Lower lobe of right lung (tissue), 2 donors: ENCODE measurements around the gene SMYD1. TPM values are rescaled to one million over a fixed set of nuclear protein-coding genes. Genes with fewer than 3 reads are reported as not detected.

ENCODE experiments used
- ATAC-seq, 2 donors: fragments of 200-7000 bp; cut with Tn5 transposase; one replicate each; pipeline ENCODE4 v1.9.1; 2020 to 2022; ENCODE audit warnings: mild to moderate bottlenecking in 2 of 2, moderate library complexity in 2 of 2
- DNase-seq: peaks from one replicate; pipeline ENCODE4 v3.0.0-alpha.2; 2020
- H3K27ac ChIP-seq: fragments of 200-600 bp; one replicate; pipeline ENCODE4 v1.8.0; 2022
- H3K27me3 ChIP-seq: fragments of 200-600 bp; one replicate; pipeline ENCODE4 v1.8.0; 2022; ENCODE audit warnings: low read depth
- H3K36me3 ChIP-seq: fragments of 200-600 bp; one replicate; pipeline ENCODE4 v1.8.0; 2022; ENCODE audit warnings: mild to moderate bottlenecking
- H3K4me1 ChIP-seq: fragments of 200-600 bp; one replicate; pipeline ENCODE4 v1.8.0; 2022
- H3K4me3 ChIP-seq: fragments of 200-600 bp; one replicate; pipeline ENCODE4 v1.8.0; 2022; ENCODE audit warnings: mild to moderate bottlenecking
- H3K9me3 ChIP-seq: fragments of 200-600 bp; one replicate; pipeline ENCODE4 v1.8.0; 2022
- intact Hi-C: fragments of 100-400 bp; cut with DNase I; formaldehyde crosslinking; loops from one replicate; pipeline ENCODE4 v1.11.0; 2022
- total RNA-seq: library from RNA; stranded (reverse); fragmentation: NEBNext Ultra II Directional; extraction: Animal tissue kit (Norgen Biotek cat#: 25700); gene quantifications from one replicate; pipeline ENCODE4 v1.2.1, GENCODE V29; 2021
- TF ChIP-seq, protein P1 (sequence below): fragments of 200-600 bp; IDR thresholded peaks from one replicate; pipeline ENCODE4 v1.8.0; 2022; ENCODE audit warnings: antibody characterized with exemption, mild to moderate bottlenecking
- donor health status: DM: no; HTN: yes; CAD: no; lungs with severe emphysema.

Gene SMYD1
- total RNA-seq, 1 donor from 2014 or later: not detected

GRCh38 chr2:88126772-88127637 lies 59.4 kb downstream of the SMYD1 start:
- H3K9me3 ChIP-seq: no peaks in the 10 kb centered on the region
- ATAC-seq (no peak), DNase-seq (no peak)
- no peak overlapping the region for H3K27ac ChIP-seq
- H3K4me3 ChIP-seq: no peak overlapping the region
- no peaks in the 10 kb centered on the region for H3K36me3 ChIP-seq
- TF ChIP-seq, protein P1, sequence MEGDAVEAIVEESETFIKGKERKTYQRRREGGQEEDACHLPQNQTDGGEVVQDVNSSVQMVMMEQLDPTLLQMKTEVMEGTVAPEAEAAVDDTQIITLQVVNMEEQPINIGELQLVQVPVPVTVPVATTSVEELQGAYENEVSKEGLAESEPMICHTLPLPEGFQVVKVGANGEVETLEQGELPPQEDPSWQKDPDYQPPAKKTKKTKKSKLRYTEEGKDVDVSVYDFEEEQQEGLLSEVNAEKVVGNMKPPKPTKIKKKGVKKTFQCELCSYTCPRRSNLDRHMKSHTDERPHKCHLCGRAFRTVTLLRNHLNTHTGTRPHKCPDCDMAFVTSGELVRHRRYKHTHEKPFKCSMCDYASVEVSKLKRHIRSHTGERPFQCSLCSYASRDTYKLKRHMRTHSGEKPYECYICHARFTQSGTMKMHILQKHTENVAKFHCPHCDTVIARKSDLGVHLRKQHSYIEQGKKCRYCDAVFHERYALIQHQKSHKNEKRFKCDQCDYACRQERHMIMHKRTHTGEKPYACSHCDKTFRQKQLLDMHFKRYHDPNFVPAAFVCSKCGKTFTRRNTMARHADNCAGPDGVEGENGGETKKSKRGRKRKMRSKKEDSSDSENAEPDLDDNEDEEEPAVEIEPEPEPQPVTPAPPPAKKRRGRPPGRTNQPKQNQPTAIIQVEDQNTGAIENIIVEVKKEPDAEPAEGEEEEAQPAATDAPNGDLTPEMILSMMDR: no peak
- no peaks in the 10 kb centered on the region for H3K4me1 ChIP-seq
- intact Hi-C loops: no loop called here
- H3K27me3 ChIP-seq: peaks cover 13% of the 10 kb centered on the region

DNA sequence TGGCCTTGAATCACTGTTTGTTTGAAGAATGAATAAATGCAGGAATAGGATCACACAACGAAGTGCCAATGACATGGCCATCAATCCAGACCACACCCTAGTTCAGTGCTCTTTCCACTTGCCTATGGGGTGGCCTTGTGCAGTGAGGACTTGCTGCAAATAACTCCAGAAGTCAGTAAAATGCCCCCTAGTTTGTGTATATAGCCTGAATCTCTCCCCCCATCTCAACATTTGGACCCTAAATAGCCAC lies 59.9 kb downstream of the SMYD1 start:
- Histone ChIP-seq H3K27me3 (peaks cover 13% of the 10 kb centered on the region), H3K9me3 (no peaks in the 10 kb centered on the region), H3K36me3 (no peaks in the 10 kb centered on the region), H3K4me3 (no peak overlapping the region), H3K4me1 (no peaks in the 10 kb centered on the region), H3K27ac (no peak overlapping the region)
- intact Hi-C loops: no loop called here
- no peak for DNase-seq
- TF ChIP-seq, protein P1: no peak
- no peak for ATAC-seq

GRCh38 chr2:88127888-88128653 lies 60.4 kb downstream of the SMYD1 start, which contains the start of gene FABP1:
Gene FABP1, minus strand, starts transcription at chr2:88128062. Its CDS starts 45 bp downstream, at chr2:88128017.
- DNase-seq: no peak
- Histone ChIP-seq H3K9me3 (no peaks in the 10 kb centered on the region), H3K27ac (no peak within 1 kb of the TSS), H3K27me3 (peaks cover 13% of the 10 kb centered on the region), H3K4me3 (no peak within 1 kb of the TSS), H3K36me3 (no peaks in the 10 kb centered on the region), H3K4me1 (no peaks in the 10 kb centered on the region)
- TF ChIP-seq, protein P1: no peak
- intact Hi-C loops: no loop called here
- ATAC-seq: no peak

DNA sequence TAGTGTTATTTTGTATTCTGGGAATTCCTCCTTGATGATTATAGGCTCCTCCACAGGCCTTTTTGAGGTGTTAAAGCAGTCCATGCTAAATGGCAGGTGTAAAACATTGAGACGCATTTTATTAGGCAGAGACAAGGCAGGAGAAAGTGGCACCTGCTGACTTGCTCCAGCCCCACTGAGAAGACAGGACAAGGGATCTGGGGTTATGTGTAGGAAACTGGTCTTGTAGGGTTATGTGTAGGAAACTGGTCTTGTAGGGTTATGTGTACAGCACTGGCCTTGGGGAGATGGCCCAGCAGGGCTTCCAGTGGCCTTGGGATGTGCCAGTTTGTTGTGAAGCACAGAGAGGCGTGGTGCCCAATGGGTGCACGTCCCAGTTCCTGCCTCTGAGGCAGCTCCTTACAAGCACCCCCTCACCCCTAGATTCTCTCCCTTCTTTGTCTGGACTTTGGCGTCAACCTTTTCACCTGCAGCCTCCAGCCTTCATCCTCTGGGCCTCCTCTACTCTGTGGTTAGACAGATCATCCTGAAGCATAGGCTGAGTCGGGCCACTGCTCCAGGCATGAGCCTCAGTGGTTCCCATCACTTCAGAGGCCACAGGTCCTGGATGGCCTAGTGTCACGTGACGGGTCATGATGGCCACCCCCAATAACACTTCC lies 61.2 kb downstream of the SMYD1 start:
- Histone ChIP-seq H3K27me3 (peaks cover 10% of the 10 kb centered on the region), H3K36me3 (no peaks in the 10 kb centered on the region), H3K27ac (no peak overlapping the region), H3K4me3 (no peak overlapping the region), H3K4me1 (no peaks in the 10 kb centered on the region), H3K9me3 (no peaks in the 10 kb centered on the region)
- TF ChIP-seq, protein P1: no peak
- intact Hi-C loops: no loop called here
- ATAC-seq: no peak
- no peak for DNase-seq

DNA sequence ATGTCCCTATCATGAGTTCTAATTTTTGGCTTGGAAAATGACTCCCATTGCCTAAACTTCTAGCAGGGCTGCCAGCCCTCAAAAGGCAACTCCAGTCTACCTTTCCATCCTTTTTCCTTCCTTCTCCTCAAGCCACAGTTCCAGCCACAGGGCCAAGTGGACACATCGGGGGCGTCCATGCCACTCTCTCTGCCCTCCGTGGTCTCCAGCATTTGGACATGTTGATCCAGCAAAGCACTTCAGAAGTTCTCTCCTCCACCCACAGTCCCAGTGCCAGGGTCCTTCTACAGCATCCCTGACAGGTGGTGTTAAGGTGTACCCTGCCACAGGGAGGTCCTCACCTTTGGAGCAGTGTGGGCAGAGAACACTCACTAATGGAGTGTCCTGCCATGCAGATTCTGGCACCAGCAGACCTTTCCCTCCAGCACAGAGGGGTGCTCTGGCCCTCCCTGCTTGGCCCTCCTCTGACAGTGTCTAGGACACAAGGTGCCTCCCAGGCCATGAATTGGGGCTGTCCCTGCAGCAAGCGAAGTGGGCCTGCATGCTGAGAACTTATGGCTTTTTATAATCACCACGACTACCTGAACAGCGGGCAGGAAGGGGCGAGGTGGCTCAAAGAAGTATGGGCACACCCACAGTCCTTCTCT lies 61.8 kb downstream of the SMYD1 start:
- TF ChIP-seq, protein P1: no peak
- ATAC-seq (no peak), DNase-seq (no peak)
- intact Hi-C loops: no loop called here
- H3K36me3 ChIP-seq: no peaks in the 10 kb centered on the region
- H3K27me3 ChIP-seq: peaks cover 5% of the 10 kb centered on the region
- no peak overlapping the region for H3K4me3 ChIP-seq
- H3K27ac ChIP-seq: no peak overlapping the region
- H3K4me1 ChIP-seq: no peaks in the 10 kb centered on the region
- no peaks in the 10 kb centered on the region for H3K9me3 ChIP-seq
